NOMO-1 treated with dmso at 0.1 percent for 144 hours (cell line): Measurements from ENCODE around the gene NUP210.
A peak's percentile ranks its signal among the peaks of the same experiment; 100 is the strongest.
"Not testable (repeated sequence)": the region's sequence is repeated elsewhere in the genome, so short reads cannot be mapped to it uniquely, and the experiment has no call there.

Experiments used
- DNase-seq: peaks from one replicate; lab custom pipeline; 2025; ENCODE audit not compliant: unreplicated experiment; lab: John Stamatoyannopoulos, UW

The NUP210 gene

DNA sequence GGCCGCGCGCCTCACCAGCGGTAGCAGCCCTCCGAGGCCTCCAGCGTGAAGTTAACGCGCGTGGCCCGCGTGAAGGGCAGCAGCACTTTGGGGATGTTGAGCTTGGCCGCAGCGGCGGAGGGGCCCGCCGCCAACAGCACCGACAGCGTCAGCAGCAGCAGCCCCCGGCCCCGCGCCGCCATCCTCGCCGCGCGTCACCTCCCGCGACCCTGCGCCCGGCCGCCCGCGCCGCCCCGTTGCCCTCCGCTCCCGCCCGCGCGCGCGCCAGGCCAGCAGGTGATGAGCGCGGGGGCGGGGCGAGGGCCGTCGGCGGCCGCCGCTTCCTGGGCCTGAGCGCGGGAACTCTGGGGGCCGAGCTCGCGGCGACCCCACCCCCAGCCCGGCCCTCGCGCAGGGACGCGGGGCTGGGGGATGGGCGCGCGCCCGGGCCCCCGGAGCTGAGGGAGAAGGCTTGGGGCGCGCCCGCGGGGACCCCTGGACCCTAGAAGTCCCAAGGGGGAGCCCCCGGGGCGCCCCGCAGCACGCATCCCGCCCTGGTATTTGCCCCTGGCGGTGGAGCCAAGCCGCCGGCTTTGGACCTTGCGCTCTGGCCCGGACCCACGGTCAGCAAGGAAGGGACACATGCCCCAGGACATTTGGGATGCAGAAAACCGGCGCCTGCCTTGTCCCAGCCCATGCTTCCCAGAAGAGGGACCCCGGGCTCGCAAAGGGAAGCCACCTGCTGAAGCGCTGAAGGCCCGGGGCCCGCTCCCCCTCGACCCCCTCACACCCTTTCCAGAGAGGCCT, at the start of gene NUP210:
Gene NUP210 (minus strand): TSS at position 278 of the 786 bp plus-strand sequence. CDS start 96 bp downstream, at position 182.
- DNase-seq = peak; percentile 48

DNA sequence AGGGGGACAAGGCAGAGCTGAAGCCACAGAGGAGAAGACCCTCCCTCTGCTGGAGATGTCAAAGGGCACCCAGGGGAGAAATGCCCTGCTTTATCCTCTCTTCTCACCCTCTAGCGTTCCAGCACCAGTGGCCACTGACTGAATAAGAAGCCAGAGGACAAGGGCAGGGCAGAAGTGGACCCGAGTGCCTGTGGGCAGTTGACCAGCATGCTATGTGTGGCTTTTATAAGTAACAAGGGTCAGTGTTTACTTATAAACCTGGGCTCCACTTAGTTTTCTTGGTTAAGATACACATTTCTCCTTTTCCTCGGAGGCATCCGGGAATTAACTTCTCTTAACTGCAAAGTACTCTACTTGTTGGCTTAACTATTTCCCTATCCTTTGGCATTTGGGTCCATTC, 46.7 kb upstream of the NUP210 start:
- DNase-seq = no peak

DNA sequence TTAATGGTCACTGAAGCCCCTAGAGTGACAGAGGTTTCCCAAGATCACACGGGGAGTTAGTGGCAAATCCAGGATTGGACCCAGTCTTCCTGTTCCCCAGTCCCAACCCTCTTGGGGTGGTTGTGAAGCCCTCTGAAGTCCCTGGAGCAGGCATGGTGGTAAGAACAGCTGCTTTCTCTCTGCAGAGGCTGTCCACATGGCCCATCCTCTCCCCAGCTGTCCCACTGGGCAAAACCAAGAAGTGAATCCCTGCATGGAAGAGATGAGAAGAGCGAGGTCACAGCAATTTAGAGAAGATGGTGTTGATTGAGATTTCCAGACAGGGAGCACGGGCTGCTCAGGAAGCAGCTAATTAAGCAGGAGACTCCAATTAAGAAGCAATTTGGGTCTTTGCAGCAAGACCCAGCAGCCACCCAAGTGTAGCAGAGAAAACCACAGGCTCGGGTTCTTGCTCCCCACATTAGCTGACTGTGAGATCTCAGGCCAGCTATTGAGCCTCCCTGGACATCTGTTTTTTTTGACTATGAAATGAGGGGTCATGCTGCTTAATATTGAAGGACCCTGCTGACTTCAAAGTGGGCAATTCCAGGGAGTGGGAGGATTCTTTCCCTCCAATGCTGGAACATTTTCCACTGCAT, 45.2 kb upstream of the NUP210 start:
- no peak for DNase-seq

- no peak for DNase-seq
Measured at GRCh38 chr3:13463618-13464400, 43.7 kb upstream of the NUP210 start.

GRCh38 chr3:13462822-13463221, 42.7 kb upstream of the NUP210 start:
- no peak for DNase-seq

GRCh38 chr3:13462125-13462629, 42.1 kb upstream of the NUP210 start:
- no peak for DNase-seq

GRCh38 chr3:13461169-13462124, 41.3 kb upstream of the NUP210 start:
- DNase-seq = peak; percentile 22

DNA sequence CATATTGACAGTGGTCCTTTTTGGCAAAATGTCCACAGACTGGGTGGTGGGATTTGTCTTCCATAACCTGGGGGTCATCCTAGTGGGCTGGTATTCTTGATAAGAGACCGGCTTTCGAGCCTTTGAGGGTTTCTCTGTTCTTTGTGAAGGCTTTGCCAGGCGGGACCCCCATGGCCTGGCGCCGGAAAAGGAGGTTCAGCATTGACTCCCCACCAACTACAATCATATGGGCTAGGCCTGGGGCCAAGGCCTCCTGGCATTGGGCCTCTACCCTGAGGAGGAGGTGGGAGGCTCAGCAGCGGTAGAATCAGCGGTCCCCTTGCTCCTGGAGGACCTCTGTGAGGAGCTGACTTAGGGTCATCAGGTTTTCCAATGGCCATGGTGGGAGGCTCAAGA, 40.2 kb upstream of the NUP210 start:
- DNase-seq = no peak

DNA sequence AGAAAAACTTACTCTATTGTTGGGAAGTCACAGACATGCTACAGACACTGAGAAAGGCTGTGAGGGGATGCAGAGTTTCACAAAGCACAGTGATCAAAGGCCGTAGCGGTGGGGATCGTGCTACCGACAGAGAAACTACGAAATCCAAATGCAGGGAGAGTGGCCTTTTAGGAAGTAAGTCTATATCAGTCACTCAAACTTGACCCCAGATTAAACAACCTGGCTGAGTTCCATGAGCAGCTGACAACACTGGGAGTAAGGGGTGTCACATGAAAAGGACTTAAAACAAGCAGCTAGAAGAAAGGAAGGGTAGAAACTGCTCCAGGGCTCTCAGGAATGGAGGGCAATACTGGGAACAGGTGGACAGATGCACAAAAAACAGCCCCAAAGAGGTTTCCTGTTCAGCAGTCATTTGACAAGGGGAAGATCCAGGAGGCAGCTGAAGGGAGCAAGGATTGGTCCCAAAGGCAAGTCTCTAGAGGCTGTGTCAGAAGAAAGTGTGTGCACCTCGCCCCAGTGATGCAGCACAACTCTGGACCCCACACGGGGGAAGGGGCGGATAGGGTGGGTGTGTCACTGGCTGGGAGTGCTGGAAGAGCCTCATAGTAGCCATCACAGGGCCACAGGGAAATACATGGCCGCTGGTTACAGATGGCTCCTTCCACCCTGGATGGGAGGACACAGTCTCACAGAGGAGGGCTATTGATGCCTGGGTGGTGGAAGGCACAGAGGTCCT, 39.7 kb upstream of the NUP210 start:
- DNase-seq = no peak

DNA sequence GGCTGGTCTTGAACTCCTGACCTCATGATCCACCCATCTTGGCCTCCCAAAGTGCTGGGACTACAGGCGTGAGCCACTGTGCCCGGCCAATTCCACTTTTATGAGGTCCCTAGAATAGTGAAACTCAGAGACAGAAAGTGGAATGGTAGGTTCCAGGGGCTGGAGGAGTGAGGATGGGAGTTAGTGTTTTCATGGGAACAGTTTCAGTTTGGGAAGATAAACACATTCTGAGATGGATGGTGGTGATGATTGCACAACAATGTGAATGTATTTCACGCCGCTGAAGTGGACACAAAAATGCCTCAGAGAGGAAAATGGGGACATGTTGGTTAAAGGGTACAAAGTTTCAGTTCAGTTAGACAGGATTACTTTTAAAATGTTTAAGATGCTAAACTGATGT, 37.5 kb upstream of the NUP210 start:
- DNase-seq = no peak

DNA sequence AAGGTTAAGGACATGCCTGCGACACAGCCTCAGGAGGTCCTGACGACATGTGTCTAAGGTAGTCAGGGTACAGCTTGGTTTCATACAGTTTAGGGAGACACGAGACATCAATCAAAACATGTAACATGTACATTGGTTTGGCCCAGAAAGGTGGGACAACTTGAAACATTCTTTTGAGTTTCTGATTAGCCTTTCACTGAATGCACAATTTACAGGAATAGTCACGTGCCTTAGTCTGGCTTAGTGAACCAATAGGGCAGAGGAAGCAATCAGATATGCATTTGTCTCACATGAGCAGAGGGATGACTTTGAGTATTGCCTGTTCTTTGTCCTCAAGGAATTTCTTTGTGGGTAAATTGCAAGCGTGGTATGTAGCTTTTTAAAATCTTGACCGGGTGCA, 35.5 kb upstream of the NUP210 start:
- no peak for DNase-seq

GRCh38 chr3:13452490-13453335, 32.6 kb upstream of the NUP210 start:
- peak; percentile 45 for DNase-seq

DNA sequence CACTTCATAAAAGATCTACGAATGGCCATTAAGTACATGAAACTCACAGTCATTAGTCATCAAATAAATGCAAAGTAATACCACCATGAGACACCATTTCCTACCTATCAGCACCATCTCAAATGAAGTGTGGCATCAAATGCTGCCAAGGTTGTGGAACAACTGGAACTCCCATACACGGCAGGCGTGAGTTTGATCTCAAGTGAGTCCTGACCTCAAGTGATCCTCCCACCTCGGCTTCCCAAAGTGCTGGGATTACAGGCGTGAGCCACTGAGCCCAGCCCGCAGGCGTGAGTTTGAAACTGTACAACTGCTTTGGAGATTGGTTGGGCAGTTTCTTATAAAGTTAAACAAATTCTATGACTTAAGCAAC, 31.2 kb upstream of the NUP210 start:
- no peak for DNase-seq

DNA sequence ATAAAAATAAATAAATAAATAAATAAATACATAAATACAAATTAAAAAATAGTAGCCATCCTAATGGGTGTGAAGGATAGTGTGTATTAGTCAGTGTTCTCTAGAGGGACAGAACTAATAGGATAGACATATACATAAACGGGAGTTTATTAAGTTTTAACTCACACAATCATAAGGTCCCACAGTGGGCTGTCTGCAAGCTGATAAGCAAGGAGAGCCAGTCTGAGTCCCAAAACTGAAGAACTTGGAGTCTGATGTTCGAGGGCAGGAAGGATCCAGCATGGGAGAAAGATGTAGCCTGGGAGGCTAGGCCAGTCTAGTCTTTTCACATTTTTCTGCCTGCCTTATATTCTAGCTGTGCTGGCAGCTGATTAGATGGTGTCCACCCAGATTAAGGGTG, 22.8 kb upstream of the NUP210 start:
- DNase-seq = not testable (repeated sequence)

GRCh38 chr3:13440204-13440817, 20.2 kb upstream of the NUP210 start:
- no peak for DNase-seq

GRCh38 chr3:13436213-13436612, 16.1 kb upstream of the NUP210 start:
- DNase-seq = not testable (repeated sequence)

DNA sequence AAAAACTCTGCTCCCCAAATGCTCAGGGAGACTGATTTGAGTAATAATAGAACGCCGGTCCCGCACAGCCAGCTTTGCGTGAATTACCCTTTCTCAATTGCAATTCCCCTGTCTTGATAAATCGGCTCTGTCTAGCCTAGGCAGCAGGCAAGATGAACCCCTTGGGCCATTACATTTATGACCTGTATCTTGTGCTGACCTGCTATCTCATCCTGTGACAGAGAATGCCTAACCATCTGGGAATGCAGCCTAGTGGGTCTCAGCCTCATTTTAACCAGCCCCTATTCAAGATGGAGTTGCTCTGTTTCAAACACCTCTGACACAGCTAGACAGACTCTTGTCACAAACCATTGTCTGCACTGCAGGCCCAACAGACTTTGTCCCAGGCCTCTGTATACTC, 13.8 kb upstream of the NUP210 start:
- no peak for DNase-seq

- DNase-seq = no peak
Measured at GRCh38 chr3:13432093-13432492, 12.0 kb upstream of the NUP210 start.
